Ovary (tissue), 9 donors: ENCODE results near the gene OTUD3. TPM values are rescaled to one million over a fixed set of nuclear protein-coding genes. Genes with fewer than 3 reads are reported as not detected.
A peak's percentile ranks its signal among the peaks of the same experiment; 100 is the strongest.
"Not testable (repeated sequence)": the region's sequence is repeated elsewhere in the genome, so short reads cannot be mapped to it uniquely, and the experiment has no call there.

ENCODE experiments used
- DNase-seq, 5 donors: peaks; one replicate each; pipeline ENCODE4 v3.0.0-alpha.2; 2019 to 2020
- H3K27ac ChIP-seq, 2 donors: fragments of 200-600 bp; one replicate each; pipeline versions ENCODE4 v1.5.1 to v1.8.0; 2019 to 2022
- H3K27me3 ChIP-seq: fragments of 200-600 bp; one replicate; pipeline ENCODE4 v1.8.0; 2022
- H3K36me3 ChIP-seq: fragments of 200-600 bp; sonication (generic); one replicate; pipeline ENCODE4 v1.5.1; 2019
- H3K4me1 ChIP-seq: one replicate; pipeline ENCODE4 v1.8.1; 2013; ENCODE audit warnings: mild to moderate bottlenecking, moderate library complexity; ENCODE audit not compliant: insufficient read depth
- H3K4me3 ChIP-seq: fragments of 200-600 bp; sonication (generic); one replicate; pipeline ENCODE4 v1.5.1; 2017
- H3K9me3 ChIP-seq, 2 donors: fragments of 200-600 bp in 1 of 2; sonication (generic) in 1 of 2; one replicate each; pipeline versions ENCODE4 v1.5.1 to v1.8.1; 2013 to 2019; ENCODE audit warnings: mild to moderate bottlenecking in 1 of 2, moderate library complexity in 1 of 2
- EP300 ChIP-seq: sonication (generic); formaldehyde crosslinking; IDR thresholded peaks from one replicate; pipeline ENCODE4 v1.6.1; 2017; ENCODE audit warnings: antibody characterized with exemption
- POLR2A ChIP-seq: fragments of 450-650 bp; IDR thresholded peaks from one replicate; pipeline ENCODE4 v1.6.1; 2017; ENCODE audit warnings: antibody characterized with exemption, mild to moderate bottlenecking, moderate library complexity
- WGBS, 3 donors: extraction: QIAGEN DNeasy Blood & Tissue Kit in 1 of 3; methylation state at CpG; one replicate each; pipeline versions ENCODE4 v1.1.5 to v1.1.7; 2013 to 2017; 5-methylcytosine and 5-hydroxymethylcytosine counted together
- intact Hi-C, 4 donors: fragments of 100-400 bp; cut with DNase I; formaldehyde crosslinking; loops; one replicate each; pipeline versions ENCODE4 v1.11.0 to v1.15.1; 2022 to 2023
- polyA plus RNA-seq, 2 donors: library from polyadenylated mRNA; stranded (reverse); fragments of 200-250 nt in 1 of 2; fragments of 350-450 nt in 1 of 2; fragmentation: Illumina TruSeq in 1 of 2; extraction: RNeasy Lipid Tissue Mini Kit (QIAGEN cat#74804) in 1 of 2; gene quantifications; one replicate each; pipeline ENCODE4 v1.2.3, GENCODE V29; 2013 to 2014
- total RNA-seq, 7 donors: library from RNA; depleted of rRNA in 2 of 7; stranded (reverse); fragments of >200 nt in 2 of 7; fragmentation: NEBNext Ultra II Directional in 3 of 7; extraction: Animal tissue kit (Norgen Biotek cat#: 25700) in 3 of 7; gene quantifications; one replicate each; pipeline versions ENCODE4 v1.1.0 to v1.2.4, GENCODE V29; 2016 to 2023
- TF ChIP-seq, protein P1 (sequence below), 3 donors: fragments of 450-650 bp in 2 of 3; fragments of 200-600 bp in 1 of 3; IDR thresholded peaks; one replicate each; pipeline versions ENCODE4 v1.5.1 to v1.8.0; 2016 to 2022; ENCODE audit warnings: antibody characterized with exemption in 3 of 3, mild to moderate bottlenecking in 1 of 3
- donor health status: DM: no; HTN: no; CAD: no; lungs with moderate emphysema.
- donor health status: DM: no; HTN: no; CAD: no.
- donor health status: Bipolar disorder and iron deficiency.
- donor health status: DM: yes; HTN: yes; CAD: no.
- donor health status: DM: no; HTN: no; CAD: no.
- donor health status: DM: yes; HTN: yes; CAD: no.

OTUD3 gene
- total and polyA plus RNA-seq, 9 donors = 3.0 to 19.7 (median 9.4) TPM

DNA sequence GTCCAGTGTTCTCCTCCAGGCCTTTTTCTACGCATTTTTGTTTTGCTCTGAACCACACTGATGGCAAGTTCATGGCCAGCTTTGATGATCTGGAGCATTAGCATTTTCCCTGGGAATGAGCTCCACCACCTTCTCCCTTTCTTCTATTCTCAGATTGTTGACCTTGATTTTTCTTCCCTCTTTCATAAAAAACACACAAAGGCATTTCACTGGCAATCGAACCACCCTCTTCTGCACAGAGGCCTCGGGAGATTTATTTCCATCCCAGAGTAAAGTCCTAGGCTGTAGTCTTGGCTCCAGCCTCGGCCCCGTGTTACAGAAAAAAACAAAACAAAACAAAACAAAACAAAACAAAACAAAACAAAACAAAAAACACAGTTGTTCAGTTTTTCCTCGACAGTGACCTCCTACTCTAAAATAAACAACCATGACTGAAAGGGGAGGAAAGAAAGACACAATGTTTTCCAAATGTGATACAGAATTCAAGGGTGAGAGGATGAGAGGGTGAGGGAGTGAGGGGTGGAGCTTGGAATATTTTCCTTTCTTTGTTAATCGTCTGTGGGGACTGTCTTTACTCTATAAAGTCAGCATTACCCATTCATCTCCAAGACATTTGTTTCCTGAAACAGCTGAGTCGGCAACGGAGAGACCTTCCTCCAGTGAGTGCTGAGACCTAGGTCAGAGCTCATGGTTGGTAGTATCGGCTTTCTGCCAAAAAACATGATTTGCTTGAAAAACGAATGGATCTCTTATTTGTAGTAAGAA lies 37.3 kb upstream of the OTUD3 start:
- Histone ChIP-seq H3K4me1 (peaks cover 9% of the 10 kb centered on the region), H3K9me3 (no peaks in the 10 kb centered on the region), H3K27ac (peak overlapping the region in 1 of 2 donors; percentile 62), H3K27me3 (no peaks in the 10 kb centered on the region), H3K36me3 (no peaks in the 10 kb centered on the region), H3K4me3 (no peak overlapping the region)
- TF ChIP-seq POLR2A (no peak), EP300 (no peak)
- TF ChIP-seq, protein P1, sequence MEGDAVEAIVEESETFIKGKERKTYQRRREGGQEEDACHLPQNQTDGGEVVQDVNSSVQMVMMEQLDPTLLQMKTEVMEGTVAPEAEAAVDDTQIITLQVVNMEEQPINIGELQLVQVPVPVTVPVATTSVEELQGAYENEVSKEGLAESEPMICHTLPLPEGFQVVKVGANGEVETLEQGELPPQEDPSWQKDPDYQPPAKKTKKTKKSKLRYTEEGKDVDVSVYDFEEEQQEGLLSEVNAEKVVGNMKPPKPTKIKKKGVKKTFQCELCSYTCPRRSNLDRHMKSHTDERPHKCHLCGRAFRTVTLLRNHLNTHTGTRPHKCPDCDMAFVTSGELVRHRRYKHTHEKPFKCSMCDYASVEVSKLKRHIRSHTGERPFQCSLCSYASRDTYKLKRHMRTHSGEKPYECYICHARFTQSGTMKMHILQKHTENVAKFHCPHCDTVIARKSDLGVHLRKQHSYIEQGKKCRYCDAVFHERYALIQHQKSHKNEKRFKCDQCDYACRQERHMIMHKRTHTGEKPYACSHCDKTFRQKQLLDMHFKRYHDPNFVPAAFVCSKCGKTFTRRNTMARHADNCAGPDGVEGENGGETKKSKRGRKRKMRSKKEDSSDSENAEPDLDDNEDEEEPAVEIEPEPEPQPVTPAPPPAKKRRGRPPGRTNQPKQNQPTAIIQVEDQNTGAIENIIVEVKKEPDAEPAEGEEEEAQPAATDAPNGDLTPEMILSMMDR (IDR thresholded peaks at IDR 0.05) = no peak
- peak in 4 of 5 donors; percentile 19 to 49 (median 28) for DNase-seq
- WGBS, 3 donors = 3 to 6% (median 5%) methylated on average over 11 of the region's 11 CpGs
- intact Hi-C loops = no loop called here

DNA sequence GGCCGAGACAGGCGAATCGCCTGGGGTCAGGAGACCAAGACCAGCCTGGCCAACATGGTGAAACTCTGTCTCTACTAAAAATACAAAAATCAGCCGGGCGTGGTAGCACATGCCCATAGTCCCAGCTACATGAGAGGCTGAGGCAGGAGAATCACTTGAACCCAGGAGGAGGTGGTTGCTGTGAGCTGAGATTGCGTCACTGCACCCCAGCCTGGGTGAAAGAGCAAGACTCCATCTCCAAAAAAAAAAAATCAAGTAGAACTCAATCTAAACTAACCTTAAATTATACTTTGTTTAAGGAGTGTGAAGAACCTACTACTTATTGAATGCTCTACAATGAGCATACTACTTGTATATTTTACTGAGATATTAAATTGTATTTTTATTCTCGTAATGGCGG lies 36.6 kb upstream of the OTUD3 start:
- H3K27ac ChIP-seq = peak overlapping the region in 1 of 2 donors; percentile 62
- WGBS, 3 donors = 51 to 59% (median 55%) methylated on average over 8 of the region's 8 CpGs
- TF ChIP-seq, protein P1 (IDR thresholded peaks at IDR 0.05) = no peak
- no peak for TF ChIP-seq POLR2A
- no peak for TF ChIP-seq EP300

DNA sequence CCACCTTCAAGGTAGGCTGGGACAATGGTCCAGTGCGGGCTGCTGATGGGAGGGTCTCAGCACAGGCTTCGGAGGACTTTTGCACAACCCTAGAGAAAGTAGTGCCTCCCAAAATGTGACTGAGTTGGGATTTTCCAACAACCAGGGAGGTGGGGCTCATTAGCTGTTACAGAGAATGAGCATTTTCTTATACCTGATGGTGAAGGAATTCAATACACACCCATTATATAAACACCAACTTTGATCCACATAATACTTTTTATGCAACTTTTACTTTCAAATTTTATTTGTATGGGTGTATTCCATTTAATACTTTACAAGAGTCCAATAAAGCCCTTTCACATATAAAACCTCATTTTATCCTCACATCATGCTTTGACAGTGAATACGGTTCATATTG lies 35.9 kb upstream of the OTUD3 start:
- peak overlapping the region in 1 of 2 donors; percentile 62 for H3K27ac ChIP-seq
- no peaks in the 10 kb centered on the region for H3K27me3 ChIP-seq
- H3K4me1 ChIP-seq = peaks cover 9% of the 10 kb centered on the region
- no peaks in the 10 kb centered on the region for H3K9me3 ChIP-seq
- no peak for DNase-seq
- no peaks in the 10 kb centered on the region for H3K36me3 ChIP-seq
- 96 to 98% (median 97%) methylated on average over 3 of the region's 3 CpGs for WGBS, 3 donors
- no peak overlapping the region for H3K4me3 ChIP-seq
- TF ChIP-seq, protein P1 (IDR thresholded peaks at IDR 0.05) = no peak
- TF ChIP-seq POLR2A = no peak
- TF ChIP-seq EP300 = no peak
- intact Hi-C loops = no loop called here

More for the DNA sequence above, 36.6 kb upstream of the OTUD3 start:
- DNase-seq = no peak
- no peak overlapping the region for H3K4me3 ChIP-seq
- H3K27me3 ChIP-seq = no peaks in the 10 kb centered on the region
- intact Hi-C loops = no loop called here
- no peaks in the 10 kb centered on the region for H3K9me3 ChIP-seq
- H3K36me3 ChIP-seq = no peaks in the 10 kb centered on the region
- peaks cover 9% of the 10 kb centered on the region for H3K4me1 ChIP-seq

DNA sequence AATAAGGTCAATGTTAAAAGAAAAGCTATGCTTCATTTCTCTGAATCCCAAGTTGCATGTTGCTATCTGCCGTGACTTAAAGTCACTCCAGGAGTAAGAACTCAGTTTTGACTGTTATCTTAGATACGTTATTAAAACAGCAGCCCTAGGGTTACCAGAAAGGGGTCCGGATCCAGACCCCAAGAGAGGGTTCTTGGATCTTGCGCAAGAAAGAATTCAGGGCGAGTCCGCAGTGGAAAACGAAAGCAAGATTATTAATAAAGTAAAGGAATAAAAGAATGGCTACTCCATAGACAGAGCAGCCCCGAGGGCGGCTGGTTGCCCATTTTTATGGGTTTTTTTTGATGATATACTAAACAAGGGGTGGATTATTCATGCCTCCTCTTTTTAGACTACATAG lies 34.9 kb upstream of the OTUD3 start:
- intact Hi-C loops, H3K36me3 ChIP-seq, H3K9me3 ChIP-seq, H3K4me1 ChIP-seq, H3K27me3 ChIP-seq, DNase-seq, H3K4me3 ChIP-seq: not testable (repeated sequence)
- whole genome bisulfite sequencing, 3 donors = 57 to 89% (median 65%) methylated on average over 9 of the region's 9 CpGs
- peak overlapping the region in 1 of 2 donors; percentile 54 for H3K27ac ChIP-seq

DNA sequence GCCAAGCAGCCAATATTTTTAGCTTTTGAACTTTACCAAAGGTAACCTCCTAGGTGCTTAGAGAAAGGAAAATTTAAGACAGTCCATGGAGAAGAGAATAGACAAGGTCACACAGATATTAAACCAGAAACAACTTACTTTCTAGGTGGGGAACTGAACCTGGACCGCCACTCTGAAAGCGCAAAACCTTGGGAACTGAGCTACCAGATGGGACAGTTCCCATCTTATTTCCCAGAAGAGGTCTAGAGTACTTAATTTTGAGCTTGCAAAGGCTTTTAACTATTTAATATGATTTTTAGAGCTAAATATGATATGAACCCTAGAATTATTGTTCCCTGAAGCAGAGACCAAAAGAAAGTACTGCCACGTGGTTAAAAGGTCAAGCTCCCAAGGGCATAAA lies 32.9 kb upstream of the OTUD3 start:
- H3K4me1 ChIP-seq, DNase-seq, H3K4me3 ChIP-seq, intact Hi-C loops, H3K27ac ChIP-seq, H3K27me3 ChIP-seq, H3K9me3 ChIP-seq, H3K36me3 ChIP-seq: not testable (repeated sequence)
- 65 to 75% (median 72%) methylated on average over 3 of the region's 3 CpGs for WGBS, 3 donors
